Left forelimb (tissue), 1 donor: ENCODE results near the gene TBC1D22A.

ENCODE experiments used
- DNase-seq: peaks from one replicate; pipeline ENCODE4 v3.0.0-alpha.2; 2018; ENCODE audit warnings: low spot score

The TBC1D22A gene

DNA sequence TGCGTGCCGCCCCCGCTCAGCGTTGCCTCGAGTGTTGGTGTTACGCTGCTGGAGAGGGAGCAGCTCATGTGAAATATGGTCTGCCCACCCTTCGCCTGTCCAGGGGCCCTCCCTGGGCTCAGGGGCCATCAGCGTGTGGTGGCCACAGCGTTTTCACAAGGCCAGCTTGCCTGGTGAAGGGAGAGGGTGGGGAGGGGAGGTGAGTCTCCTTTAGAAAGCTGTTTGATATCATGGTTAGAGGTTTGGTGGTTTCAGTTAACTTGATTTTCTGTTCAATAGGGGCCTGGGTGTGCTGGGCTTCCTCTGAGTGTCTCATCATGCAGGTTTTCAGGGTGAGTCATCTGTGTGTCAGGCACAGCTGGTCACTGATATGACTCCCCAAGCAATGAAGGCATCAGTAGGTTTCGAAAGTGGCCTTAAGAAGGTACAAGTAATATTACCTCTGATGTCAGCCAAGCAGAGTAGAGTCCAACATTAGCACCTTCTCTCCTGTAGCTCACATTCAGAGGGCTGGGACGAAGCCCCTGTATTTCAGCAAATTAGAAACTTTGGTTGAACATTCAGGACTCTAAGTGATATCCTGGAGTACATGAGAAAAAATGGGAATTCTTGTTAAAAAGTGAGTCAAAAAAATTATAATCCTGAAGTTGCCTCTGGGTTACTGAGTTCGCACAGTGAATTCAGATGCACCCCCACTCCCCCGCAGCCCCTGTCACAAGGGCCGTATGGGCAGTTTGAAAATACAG is 172.5 kb downstream of the TBC1D22A start:
- DNase-seq: no peak

DNA sequence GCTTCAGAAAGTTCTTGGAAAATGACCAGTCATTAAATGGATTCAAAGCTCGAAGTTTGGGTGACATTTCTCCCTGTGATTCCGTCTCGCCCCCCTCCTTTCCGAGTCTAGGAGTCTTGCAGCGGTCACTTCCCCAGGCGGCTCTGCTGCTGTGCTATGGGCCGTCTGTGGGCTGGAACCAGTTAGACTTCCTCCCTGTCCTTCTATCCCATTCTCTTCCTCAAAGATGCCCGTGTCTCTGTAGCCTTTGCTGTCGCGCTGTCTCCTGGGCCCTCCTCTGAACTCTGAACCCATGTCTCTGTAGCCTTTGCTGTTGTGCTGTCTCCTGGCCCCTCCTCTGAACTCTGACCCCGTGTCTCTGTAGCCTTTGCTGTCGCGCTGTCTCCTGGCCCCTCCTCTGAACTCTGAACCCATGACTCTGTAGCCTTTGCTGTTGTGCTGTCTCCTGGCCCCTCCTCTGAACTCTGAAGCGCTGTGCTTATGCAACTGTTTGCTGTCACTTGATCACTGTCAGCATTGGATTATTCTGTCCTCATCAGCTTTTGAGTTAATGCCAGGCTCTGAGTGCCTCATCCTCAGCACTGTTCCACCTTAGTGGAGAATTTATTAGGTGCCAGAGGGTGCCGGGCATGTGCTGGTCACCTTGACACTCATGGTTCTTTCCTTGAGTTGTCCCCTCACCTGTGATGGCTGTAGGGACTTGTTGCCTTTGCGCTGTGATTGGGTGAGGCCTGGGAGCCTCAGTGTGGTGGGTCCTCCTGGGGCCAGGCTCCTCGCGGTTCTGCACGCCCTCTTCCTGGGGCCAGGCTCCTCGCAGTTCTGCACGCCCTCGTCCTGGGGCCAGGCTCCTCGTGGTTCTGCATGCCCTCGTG is 173.3 kb downstream of the TBC1D22A start:
- no peak for DNase-seq

DNA sequence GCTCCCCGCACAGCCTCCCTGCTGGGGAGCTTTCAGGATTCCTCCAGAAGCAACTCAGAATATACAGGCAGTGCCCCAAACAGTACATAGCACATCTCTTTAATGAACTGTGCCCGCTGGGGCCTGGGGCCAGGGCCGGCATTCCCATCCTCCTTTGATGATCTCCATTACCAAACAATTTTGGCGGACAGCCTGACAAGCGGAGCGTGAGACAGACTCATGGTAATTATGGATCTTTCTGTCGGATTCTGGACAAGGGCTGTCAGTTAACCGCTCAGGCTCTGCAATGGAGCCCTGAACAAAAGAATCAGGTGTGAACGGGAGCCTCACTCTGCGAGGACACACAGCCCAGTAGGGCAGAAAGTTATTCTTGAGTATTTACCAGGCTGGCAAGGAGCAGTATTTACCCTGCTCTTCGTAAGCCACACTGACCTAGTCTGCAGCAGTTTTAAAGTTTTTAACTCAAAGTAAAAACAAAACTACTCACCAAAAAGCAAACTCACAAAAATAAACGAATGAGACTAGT is 174.0 kb downstream of the TBC1D22A start:
- DNase-seq: no peak

DNA sequence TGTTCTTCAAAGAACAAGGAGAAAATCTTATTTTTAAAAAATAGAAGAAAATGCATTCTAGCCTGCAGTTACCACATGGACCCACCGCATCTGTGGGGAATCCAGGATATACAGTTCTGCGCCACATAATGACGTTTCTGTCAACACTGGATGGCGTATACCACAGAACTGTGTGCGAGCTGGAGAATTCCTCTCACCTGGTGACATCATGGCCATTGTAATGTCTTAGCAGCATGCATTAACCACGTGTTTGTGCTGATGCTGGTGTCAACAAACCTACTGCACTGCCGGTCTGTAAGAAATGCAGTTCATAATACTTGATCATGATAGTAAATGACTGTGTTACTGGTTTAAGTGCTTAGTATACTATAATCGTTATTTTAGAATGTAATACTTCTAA is 174.7 kb downstream of the TBC1D22A start:
- DNase-seq: no peak

DNA sequence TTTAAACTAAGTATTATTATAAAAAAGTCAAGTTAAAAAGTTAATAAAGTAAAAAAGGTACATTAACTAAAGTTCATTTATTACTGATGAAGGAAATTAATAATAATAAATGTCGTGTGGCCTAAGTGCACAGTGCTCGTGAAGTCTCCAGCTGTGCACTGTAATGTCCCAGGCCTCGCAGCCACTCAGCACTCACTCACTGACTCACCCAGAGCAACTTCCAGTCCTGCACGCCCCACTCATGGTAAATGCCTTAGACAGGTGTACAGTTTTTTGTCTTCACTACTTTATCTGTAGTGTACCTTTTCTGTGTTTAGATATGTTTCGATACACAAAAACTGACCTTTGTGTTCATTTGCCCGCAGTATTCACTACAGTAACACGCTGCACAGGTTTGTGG is 175.5 kb downstream of the TBC1D22A start:
- DNase-seq: no peak

DNA sequence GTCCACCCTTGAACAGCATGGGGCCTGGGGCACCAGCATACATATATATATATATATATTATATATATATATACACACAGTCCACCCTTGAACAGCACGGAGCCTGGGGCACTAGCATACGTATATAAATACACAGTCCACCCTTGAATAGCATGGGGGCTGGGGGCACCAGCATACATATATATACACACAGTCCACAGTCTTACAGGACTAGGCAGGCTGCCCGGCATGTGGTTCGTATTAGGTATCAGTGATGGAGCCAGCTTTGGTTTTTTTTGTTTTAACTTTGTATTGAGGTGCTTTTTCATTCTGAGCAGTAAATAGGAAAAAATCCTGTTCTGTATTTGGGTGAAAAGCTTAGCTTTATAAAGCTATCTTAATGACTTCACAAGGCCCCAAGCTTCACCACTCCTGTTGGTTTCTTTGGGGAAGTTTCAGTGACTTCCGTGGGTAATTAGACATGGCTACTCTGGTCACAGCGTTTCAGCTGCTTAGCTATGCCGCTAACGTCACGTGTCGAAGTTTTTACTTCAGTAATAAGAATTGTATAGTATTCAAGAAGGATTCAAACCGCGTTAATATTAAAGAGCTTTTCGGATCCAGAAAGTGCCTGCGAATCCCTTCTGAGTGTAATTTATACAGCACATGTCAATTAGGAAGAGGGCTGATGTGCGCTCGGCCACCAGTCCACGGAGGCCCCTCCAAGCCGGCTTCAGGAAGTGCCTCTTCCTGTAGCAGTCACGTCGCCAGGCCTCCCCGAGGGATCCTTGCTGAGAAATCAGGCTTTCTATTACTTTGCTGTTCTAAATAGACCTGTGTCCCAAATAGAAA is 179.7 kb downstream of the TBC1D22A start:
- DNase-seq: no peak

DNA sequence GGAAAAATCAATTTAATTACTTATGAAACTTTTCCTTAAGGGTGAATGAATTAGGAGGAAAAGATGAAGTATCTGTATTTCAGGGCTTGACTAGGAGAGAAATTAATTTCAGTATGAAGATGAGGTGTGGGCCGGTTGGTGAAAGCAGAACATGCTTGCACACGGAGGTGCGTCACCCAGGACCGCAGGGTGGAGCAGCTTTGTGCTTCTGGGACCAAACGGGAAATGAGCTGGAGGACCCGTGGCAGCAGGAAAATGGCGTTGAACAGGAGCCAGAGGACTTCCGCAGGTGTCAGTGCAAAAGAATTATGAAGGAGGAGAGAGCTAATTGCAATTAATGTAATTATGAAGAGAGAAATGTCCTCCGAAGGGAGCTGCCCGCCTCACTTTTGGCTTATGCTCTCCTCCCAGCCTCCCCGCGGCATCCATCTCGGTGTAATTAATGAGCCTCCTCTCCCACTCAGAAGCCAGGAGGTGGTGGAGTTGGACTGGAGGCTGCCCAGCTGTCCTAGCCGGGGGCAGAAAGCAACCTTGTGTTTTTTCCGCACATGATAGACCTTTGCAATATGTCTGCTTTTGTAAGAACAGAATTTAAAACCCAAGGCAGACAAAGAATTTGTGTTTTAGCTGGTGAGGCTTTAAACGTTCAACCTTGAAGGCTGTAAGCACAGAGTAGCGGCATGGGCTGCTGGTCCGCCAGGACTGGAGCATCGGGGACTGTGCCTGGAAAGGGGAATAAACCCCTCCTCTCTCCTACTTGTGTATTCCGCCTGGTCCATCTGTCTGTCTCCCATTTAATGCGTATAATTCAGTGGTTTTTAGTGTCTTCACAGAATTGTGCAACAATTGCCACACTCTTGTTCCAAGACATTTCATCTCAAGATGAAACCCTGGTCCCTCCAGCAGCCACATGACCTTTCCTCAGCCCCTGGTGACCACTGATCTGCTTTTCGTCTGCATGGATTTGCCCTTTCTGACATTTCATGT is 180.6 kb downstream of the TBC1D22A start:
- no peak for DNase-seq

DNA sequence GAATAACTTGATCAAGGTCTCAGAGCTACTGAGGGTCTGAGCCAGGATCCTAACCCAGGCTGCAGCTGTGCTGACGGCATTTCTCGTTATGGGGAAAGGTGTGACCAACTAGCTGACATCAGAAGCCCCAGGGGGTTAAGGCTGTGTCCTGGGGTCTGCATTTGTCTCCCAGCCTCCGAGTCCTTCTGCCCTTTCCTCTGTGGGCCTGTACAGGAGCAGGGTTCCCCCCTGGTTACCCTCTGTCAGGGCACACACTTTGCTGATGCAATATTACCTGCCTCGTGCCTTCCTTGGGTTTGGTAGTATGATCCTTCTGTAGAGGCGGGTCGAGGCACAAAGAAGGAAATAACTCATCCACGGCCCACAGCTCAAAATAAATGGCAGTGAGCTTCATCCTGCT is 183.0 kb downstream of the TBC1D22A start:
- no peak for DNase-seq

DNA sequence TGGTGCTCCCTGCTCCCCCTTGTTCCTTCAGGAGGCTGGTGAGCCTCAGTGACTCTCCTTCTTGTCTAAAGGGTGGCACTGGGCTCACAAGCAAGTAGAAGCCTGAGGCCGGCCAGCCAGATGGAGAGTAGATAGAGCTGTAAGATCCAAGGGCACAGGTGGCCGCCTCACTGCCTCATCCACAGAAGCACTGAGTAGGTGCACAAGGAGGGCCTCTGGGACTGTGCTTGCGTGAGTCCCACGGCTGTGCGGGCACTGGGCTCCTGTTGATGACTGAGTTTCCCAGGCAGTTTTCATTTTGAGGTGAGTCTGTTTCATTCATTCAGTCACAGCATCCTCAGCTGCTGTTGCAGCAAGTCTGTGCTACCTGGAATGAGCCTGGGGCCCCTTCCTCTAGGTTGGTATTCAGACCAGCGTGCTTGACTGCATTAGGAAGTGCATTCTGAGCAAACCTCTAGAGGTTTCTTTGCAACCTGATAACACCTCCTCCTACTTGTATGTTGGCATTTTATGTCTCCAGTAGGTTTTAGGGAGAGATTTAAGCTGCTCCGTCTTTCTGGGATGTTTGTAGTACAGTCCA is 184.0 kb downstream of the TBC1D22A start:
- DNase-seq: no peak

DNA sequence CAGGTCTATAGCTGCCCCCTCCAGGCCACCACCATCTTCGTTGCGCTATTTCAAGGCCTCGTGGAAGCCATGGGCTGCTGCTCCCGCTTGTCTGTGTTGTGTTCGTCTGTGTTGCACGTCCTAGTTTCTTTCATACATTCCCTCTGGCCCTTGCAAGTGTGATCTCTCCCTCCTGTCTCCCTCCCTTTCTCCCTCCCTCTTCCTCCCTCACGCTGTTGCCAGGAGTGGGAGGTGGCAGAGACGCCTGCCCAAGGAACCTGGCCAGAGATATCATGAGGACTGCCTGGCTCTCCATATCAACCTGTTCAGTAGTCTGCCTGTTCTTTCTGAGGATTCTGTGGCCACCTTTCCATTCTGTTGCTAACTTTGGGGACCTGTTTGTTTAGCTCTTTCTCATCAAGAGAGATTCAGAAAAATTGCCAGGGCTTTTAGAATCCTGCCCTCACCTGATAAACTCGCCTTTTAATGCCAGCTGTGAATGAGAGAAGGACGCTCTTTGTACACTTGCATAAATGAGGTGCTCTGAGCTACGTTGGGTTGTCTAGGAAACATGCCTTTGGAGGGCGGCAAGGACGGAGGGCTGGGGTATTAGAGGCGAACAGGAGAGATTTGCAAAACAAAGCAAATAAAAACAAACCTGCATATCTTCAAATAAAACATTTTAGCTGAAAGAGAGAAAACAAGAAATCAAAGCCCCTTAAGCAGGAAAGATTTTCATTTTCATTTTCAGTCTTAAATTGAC is 185.2 kb downstream of the TBC1D22A start:
- DNase-seq: no peak

DNA sequence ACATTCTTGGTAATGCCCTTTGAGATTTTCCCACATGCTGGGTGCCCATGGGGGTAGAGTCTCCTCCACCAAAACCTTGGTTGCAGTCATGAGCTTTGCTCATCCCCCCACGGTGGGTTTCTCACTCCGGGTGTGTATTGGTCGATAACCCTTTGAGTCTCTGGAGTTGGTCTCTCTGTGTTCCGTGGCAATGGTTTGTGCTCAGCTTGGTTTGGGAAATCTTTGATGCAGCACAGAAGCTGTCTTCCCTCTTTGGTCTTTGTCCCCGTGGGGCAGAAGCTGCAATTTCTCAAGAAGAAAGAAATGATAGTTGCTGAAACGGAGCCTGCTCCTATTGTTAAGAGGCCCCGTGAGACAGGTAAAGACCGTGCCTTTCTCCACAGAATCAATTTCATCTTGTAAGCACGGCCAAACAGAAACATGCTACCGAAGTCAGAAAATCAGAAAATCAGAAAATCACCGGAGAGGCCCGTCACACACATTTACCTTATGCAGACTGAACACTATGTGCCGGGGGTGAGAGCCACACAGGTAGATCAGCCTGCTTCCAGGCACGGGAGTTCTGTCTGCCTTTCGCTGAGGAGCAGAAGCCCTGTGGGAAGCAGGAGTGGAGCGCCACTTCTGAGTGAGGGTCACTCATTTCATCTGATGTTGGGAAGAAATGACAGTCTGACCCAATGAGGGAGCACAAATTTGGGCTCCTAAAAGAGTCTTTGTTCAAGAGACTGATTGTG is 186.1 kb downstream of the TBC1D22A start:
- no peak for DNase-seq

DNA sequence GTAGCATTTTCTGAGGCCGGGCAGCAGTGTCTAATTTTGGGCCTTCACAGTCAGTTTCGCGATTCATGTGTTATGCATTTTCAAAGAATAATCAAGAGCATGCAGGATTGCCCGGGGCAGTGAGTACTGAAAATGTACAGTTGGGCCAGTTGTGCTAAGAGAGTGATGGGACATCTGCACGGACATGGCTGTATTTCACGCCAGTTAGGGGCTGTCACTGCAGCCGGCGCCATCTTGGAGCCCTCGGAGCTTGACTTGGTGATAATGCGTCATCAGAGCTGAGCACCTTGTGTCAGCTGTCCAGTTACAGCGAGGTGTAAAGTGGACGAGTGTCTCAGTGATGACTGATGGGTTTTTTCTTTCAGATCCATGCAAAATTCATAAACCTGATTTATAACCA is 188.9 kb downstream of the TBC1D22A start:
- no peak for DNase-seq

DNA sequence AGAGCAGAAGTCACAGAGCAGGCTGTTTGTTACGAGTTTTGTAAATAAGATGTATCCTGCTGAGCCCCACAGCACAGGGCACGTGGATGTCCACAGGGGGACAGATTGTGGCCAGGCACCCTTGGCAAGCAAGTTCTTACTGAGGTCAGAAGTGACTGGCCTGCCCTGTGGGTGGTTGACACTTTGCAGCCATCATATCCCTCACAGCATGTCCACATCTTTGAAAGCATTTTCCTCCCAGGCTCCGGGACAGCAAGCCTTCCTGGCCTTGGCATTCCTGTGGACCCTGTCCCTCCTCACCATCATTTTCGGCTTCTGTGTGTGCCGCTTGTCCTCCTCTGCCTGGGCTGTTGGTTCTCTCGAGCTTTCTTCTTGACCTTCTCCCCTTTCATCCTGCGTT is 189.5 kb downstream of the TBC1D22A start:
- DNase-seq: no peak

DNA sequence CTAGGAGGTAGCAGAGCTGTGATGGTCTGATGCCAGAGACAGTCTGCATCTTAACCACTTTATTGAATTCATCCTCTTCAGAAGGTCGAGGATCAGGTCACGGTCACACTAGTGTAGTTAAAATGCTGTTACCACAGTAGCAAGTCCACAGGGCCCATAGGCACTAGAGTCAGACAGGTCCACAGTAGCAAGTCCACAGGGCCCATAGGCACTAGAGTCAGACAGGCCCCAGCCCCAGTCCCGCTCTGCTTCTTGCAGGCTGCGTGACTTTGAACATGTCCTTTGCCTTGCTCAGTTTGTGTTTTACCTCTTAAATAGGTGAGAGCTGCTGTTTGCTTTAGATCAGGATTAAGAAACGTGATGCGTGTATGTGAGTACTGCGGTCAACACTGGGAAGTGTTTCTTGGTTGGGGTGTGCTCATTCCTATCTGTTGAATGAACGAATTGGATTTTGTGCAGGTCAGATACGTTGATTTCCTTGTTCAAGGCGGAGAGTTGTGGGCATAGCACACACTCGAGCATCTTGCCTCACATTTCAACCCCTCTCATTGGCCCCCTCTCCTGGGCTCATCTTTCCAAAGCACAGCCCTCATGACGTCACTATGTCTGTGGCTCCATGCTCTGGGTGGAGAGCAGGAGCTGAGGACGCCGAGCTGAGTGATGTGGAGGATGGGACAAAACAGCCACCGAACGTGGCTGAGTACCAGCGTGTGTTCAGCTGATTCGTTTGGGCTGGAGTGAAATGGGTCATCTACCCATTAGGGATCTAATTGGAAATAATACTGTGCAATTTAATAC is 191.7 kb downstream of the TBC1D22A start:
- DNase-seq: no peak

DNA sequence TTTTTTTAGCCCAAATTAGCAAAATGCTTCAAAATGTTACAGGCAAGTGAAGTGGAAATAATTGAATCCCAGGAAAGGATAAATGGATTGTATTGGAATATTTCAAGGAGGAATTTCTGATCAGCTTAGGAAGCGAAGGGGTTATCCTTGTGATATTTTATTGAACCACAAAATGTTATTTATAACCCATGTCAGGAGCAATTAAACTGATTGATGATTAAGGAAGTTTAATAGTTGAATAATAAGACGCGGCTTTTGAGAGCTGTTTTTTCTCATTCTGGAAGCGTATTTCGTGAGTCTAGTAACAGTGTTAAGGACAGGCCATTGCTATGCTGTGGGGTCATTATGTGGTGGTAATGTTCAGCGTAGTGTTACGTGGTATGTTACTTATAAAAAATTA is 192.3 kb downstream of the TBC1D22A start:
- no peak for DNase-seq

DNA sequence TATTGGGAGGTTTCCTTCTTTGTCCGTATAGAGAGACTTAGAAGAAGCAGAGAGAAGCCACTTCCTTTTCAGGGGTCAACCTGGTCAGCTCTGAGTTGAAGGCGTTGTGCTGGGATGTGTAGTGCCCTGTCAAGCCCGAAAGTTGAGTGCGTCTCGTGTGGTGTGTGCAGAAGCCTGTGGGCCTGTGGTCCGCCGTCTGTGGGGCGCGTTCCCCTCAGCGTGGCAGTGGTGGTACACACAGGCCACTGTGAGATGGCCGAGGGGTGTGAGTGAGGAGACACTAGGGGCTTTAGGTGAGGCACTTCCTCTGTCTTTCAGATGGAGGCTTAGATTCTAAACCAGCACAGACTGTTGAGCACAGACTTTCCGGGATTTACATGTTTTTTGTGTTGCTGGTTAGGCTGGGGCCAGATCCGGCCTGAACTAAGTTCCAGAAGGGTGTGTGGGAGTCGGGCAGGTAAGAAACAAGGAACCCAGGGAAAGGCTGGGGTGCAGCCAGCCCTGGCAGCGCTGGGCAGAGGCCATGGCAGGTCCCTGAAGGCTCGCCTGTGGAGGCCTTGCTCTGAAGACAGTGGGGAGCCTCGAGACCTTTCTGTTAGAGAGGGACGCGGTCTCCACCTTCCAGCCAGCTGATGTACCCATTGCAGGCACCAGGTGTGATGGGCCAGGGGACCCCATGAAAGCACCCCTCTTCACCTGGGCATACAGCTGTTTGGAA is 194.2 kb downstream of the TBC1D22A start:
- DNase-seq: no peak

DNA sequence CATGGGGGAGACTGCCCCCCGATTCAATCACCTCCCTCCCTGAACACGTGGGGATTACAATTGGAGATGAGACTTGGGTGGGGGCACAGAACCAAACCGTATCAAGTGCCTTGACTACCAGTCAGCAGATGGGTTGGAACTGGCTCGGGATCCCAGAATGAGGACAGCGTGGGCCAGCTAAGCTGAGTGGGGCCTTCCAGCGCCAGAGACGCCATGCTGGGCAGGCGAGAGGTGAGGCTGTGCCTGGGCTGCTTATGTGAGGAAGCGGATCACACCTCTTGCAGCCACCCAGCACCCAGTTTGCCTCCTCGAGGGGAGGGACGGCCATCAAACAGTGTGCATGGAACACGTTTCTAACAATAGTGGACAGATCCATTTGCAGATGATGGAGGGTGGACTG is 195.1 kb downstream of the TBC1D22A start:
- no peak for DNase-seq

DNA sequence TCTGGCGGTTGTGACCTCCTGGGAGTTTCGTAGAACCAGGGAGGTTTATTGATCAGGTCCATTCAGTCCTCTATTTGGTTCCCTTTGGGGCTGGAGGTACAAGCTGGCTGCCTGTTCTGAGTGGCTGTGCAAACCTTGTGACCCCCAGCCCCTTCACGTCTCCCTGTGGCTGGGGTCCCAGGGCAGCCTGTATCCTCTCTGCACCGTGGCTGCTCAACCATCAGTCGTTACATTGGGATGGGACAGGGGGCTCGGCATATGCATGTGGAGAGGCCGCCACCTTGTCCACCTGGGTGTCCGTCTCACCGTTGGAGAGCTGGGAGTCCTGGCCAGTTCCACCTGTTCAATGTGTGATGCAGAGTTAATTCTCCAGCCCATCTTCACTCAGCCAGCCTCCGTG is 195.7 kb downstream of the TBC1D22A start:
- no peak for DNase-seq
